22Rv1 (cell line): ENCODE data around the gene GPR156.
"Not testable (repeated sequence)": the region's sequence is repeated elsewhere in the genome, so short reads cannot be mapped to it uniquely, and the experiment has no call there.

ENCODE experiments used
- H3K27ac ChIP-seq: fragments of 450-650 bp; 2 replicates; pipeline ENCODE4 v1.5.1; 2017
- ZFX ChIP-seq: fragments of 450-650 bp; IDR thresholded peaks from 2 replicates; pipeline ENCODE4 v1.6.1; 2017; ENCODE audit warnings: antibody characterized with exemption, borderline replicate concordance
- TF ChIP-seq, protein P1 (sequence below): fragments of 450-650 bp; IDR thresholded peaks from 2 replicates; pipeline ENCODE4 v1.5.1; 2017; ENCODE audit warnings: mild to moderate bottlenecking

Gene GPR156

DNA sequence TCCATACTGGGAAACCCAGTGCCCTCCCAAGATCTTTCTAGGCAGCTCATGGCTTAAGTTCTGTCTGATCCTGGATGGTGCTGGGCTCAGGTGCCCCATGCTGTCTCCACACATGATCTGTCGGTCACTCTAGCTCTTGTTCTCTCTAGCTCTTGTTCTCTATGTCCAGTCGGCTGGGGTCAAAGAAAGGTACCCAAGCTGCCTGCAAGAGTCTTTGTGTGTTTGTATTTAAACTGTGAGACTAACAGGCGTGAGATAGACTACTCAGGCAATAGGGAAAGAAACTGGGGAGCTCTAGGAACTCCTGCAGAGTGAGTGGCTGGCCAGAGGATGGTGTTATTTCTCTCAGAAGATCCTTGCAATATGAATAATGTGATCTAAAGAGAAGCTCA, 40.2 kb downstream of the GPR156 start:
- TF ChIP-seq ZFX: no peak
- TF ChIP-seq, protein P1, sequence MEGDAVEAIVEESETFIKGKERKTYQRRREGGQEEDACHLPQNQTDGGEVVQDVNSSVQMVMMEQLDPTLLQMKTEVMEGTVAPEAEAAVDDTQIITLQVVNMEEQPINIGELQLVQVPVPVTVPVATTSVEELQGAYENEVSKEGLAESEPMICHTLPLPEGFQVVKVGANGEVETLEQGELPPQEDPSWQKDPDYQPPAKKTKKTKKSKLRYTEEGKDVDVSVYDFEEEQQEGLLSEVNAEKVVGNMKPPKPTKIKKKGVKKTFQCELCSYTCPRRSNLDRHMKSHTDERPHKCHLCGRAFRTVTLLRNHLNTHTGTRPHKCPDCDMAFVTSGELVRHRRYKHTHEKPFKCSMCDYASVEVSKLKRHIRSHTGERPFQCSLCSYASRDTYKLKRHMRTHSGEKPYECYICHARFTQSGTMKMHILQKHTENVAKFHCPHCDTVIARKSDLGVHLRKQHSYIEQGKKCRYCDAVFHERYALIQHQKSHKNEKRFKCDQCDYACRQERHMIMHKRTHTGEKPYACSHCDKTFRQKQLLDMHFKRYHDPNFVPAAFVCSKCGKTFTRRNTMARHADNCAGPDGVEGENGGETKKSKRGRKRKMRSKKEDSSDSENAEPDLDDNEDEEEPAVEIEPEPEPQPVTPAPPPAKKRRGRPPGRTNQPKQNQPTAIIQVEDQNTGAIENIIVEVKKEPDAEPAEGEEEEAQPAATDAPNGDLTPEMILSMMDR: no peak
- no peak overlapping the region for H3K27ac ChIP-seq

- TF ChIP-seq, protein P1: no peak
These were observed 45.4 kb downstream of the GPR156 start for GRCh38 chr3:120239644-120240043.

GRCh38 chr3:120227710-120228347, 57.2 kb downstream of the GPR156 start:
- H3K27ac ChIP-seq: no peak overlapping the region
- TF ChIP-seq, protein P1: no peak
- TF ChIP-seq ZFX: no peak

More at GRCh38 chr3:120239644-120240043, 45.4 kb downstream of the GPR156 start:
- no peak overlapping the region for H3K27ac ChIP-seq

- TF ChIP-seq ZFX: no peak
- TF ChIP-seq, protein P1: no peak
- no peak overlapping the region for H3K27ac ChIP-seq
These were observed 60.8 kb downstream of the GPR156 start for GRCh38 chr3:120224237-120224636.

- H3K27ac ChIP-seq: no peak overlapping the region
- TF ChIP-seq ZFX: no peak
- TF ChIP-seq, protein P1: no peak
These were observed 66.0 kb downstream of the GPR156 start for GRCh38 chr3:120218981-120219380.

GRCh38 chr3:120216633-120217032, 68.4 kb downstream of the GPR156 start:
- H3K27ac ChIP-seq: not testable (repeated sequence)

GRCh38 chr3:120214176-120214575, 70.8 kb downstream of the GPR156 start:
- TF ChIP-seq ZFX: no peak
- TF ChIP-seq, protein P1: no peak
- no peak overlapping the region for H3K27ac ChIP-seq

DNA sequence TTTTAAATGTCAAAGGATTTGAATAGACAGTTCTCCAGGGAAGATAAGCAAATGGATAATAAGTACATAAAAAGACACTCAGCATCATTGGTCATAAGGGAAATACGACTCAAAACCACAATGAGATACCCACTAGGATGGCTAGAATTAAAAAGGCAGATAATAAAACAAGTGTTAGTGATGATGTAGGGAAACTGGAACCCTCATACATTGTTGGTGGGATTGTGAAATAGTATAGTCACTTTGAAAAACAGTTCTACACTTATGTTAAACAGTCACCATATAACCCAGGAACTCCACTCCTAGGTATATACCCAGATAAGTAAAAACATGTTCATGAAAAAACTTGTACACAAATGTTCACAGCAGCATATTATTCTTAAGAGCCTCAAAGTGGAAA, 72.5 kb downstream of the GPR156 start:
- no peak overlapping the region for H3K27ac ChIP-seq
- TF ChIP-seq ZFX: no peak
- TF ChIP-seq, protein P1: no peak
